GM19099 (cell line): ENCODE results near the gene PKP2.

Experiments used
- POLR2A ChIP-seq: IDR thresholded peaks from 3 replicates; pipeline ENCODE4 v1.6.1; 2011; ENCODE audit warnings: low read depth; ENCODE audit not compliant: insufficient read length; ENCODE audit errors: extremely low read depth

PKP2 gene

DNA sequence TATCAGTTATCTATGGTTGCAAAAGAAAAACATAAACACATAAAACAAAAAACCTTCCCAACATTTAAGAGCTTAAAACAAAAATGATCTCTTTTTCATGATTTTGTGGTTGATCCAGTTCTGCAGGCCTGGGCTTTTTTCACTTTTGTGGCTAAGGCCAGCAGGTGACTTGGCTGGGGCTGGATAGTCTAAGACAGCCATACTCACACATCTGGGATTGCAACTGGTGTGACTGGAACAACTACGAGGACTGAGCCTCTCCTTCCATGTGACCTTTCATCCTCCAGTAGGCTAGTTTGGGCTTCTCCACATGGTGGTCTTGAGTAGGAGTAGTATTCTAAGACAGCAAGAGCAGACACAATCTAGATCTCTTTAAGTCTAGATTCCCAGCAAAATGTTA lies 7.2 kb upstream of the PKP2 start:
- no peak for TF ChIP-seq POLR2A

GRCh38 chr12:32903318-32903717 lies 6.7 kb upstream of the PKP2 start:
- no peak for TF ChIP-seq POLR2A

GRCh38 chr12:32902287-32902997 lies 5.9 kb upstream of the PKP2 start:
- no peak for TF ChIP-seq POLR2A

- no peak for TF ChIP-seq POLR2A
These were observed 5.0 kb upstream of the PKP2 start for GRCh38 chr12:32901553-32901952.

DNA sequence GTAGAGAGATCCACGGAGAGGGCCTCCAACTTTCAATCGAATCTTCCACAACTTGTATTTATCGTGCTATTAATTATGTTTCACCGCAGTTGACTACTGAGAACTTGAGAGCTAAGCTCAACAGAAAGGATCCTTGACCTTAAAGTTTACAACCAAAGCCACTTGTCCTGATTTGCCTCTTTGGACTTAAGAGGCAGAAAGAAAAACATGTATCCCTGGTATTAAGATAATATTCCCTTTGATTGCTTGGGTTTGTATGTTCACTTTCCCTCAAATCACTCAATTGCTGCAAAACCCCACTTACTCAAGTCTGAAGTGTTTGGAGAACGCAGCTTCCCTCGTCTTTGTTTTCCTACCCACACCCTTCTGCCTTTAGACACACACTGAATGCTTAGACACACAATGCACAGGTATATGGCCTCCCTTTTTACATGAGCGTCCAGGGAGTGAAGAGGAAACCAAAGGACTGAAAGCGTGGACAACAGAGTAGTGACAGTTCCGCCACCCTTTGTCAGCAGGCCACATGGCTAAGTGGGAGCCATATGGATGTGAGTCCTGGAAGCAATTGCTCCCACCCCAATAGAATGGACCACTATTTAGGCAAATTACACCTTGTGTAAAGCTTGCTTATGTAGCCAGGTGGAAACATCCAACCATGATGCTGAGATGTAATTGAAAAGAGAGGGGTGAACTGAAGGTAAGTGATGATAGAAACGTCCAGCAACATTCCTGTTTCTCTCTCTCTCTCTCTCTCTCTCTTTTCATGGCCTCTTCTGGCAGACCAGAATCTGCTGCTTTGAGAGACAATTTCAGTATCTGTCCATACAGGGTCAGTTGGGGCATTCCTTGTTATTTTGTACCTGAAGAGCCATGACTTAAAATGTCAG lies 1.4 kb upstream of the PKP2 start:
- no peak for TF ChIP-seq POLR2A

DNA sequence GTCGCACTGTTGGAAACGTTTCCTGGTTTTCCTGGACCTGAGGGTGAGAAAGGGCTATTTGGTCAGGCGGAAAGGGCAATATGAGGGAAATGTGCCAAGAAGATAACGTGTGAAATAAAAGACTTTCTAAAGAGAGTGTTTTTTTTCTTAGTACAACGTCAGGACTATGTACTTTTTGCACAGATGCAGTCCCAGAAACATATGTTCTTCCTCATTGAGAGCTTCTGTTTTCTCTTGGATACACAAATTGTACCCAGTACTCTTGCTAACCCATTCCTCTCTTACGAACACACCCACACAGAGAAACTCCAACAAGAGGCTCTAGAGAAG lies 669 bp upstream of the PKP2 start:
- TF ChIP-seq POLR2A, result no peak

DNA sequence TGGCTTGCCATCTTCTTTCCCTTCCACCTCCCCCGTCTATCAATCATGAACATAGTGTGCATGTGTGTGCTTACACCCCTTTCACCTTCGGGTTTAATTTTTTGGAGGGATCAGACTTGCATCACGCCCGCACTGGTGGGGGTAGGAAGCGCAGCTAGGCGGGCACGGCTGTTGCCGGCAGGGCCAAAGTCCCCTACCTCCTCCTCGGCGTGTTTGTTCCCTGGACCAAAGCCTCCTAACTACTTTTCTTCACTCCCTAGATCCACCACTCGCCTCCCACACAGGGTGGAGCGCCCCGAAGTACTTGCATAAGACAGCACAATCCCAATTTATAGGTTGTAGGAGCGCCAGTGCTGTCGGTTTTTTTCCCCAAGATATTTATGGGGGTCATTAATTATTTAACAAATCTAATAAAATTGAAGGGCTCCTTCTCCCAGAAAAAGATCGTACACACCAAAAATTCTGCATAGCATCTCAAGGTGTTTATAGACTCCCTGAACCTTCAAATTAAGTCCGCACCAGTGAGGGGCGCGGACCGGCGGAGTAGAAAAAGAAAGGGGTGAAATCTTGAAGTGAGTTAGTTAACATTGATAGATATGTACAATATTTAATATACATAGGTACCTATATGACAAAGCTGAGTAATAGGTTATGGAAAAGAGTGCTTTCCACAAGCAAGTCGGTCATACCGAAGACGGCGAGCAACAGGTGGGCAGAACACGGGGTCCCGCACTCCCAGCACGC lies 717 bp downstream of the PKP2 start:
- TF ChIP-seq POLR2A, result no peak

DNA sequence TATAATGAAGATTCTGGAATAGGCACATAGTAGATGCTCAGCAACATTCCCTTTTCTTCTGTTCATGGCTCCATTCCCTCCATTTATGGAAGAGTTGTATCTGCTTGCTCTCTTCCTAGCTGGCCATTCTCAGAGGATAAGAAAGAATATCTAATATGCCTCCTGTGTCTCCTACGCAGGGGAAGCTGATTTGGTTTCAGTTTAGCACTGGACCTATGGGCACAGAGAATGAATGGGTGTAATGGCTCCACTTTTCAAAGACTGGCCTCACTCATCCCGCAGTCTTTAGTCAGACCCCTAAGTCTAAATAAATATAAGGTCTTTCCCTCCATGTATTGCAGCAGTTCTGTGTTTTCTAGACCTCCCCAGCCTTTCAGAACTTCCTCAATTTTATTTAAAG lies 2.0 kb downstream of the PKP2 start:
- no peak for TF ChIP-seq POLR2A

DNA sequence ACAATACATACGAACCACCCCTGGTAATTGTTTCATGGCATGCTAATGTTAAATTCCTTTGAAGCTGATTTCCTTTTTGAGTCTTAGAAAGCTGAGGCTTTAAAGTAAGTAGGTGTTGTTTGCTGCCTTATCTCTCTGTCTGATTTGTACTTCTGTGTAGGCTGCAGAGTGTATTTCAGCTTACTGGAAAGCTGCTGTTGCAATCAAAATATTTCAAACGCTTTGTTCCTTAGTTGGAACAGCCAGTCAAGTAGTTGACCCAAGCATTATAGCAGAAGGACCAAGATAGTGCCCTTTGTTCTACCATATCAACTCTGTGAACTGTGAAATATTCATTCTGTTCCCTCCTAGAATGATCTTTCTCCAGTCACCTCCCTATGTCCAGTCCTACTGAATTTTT lies 3.1 kb downstream of the PKP2 start:
- no peak for TF ChIP-seq POLR2A

DNA sequence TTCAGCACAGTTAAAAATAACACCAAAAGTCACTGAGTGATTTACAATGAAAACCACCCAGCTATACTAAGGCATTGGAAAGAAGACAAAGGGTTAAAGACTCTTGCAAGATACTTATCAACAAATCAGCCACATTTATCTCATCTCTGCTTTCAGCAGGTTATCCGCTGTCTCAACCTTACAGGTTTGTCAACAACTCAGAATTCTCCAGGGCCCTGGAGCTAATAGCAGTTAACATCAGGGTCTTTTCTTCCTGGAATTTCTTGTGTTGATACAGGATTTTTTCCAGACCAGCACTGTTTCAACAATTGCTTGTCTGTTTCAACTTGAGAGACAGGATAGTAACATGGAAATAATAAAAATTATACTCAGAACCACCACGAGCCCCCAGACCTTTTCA lies 3.5 kb downstream of the PKP2 start:
- no peak for TF ChIP-seq POLR2A

DNA sequence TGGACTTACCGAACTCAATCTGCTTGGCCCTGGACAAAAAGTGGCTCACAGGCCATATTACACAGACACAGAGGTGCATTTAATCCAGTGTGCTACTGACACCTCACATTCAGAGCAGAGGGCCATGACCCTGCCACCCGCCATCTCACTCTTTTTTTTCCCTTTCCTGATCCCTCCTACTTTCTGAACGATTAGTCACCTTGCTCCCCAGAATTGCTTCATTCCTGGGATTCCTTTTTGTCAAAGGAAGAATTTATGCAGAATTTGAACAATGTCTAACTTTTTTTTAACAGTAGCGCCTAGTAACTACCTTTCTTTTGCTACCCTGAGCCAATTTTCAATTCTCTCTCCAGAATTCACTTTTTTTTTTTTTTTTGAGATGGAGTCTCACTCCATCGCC lies 4.6 kb downstream of the PKP2 start:
- no peak for TF ChIP-seq POLR2A

GRCh38 chr12:32891526-32891925 lies 5.1 kb downstream of the PKP2 start:
- TF ChIP-seq POLR2A, result no peak

GRCh38 chr12:32889011-32889760 lies 7.4 kb downstream of the PKP2 start:
- no peak for TF ChIP-seq POLR2A

DNA sequence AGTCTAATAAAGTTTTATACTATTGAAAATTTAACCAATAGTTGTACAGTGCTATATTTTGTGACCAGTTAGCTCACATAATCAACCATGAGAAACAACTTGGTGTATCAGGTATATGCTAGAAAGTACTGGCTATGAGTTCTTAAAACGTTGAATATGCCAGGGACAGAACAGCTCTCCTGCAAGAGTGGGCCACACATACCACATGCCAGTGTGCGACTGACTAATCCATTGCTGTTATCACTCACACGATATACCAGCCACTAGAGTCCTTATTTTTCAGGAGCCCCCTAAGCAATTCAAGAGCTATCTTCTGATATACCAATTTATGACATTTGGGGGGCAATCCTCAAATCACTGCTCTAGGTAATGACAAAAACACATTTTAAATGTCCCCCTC lies 9.5 kb downstream of the PKP2 start:
- no peak for TF ChIP-seq POLR2A

DNA sequence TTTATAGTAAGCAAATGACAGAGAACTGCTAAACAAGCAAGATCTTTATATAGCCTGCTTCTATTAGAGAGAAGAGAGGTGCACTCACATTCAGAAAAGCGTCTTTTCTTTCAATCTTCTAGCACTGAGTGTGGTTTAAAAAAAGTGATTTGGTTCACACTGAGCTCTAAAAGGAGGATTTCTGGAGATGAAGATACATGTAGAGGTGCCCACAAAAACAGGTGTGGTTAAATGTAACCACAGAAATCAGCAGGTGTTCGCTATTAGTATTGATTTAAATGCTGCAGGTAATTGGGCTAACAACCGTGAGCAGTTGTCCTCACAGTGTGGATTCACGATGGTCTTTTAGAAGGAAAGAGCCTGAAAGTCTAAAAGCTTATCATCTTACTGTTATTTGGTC lies 10.7 kb downstream of the PKP2 start:
- TF ChIP-seq POLR2A, result no peak
